GM19193 (cell line): ENCODE measurements around the gene MAN1C1.

Experiments
- POLR2A ChIP-seq: IDR thresholded peaks from 4 replicates; pipeline ENCODE4 v1.6.1; 2011; ENCODE audit not compliant: insufficient read depth, insufficient read length; ENCODE audit errors: extremely low read depth

Gene MAN1C1

GRCh38 chr1:25620701-25621350 lies 4.2 kb downstream of the MAN1C1 start:
- no peak for TF ChIP-seq POLR2A

GRCh38 chr1:25621876-25622275 lies 5.3 kb downstream of the MAN1C1 start:
- no peak for TF ChIP-seq POLR2A

- no peak for TF ChIP-seq POLR2A
Observed at GRCh38 chr1:25622531-25622930, 5.9 kb downstream of the MAN1C1 start.

GRCh38 chr1:25623007-25623406 lies 6.4 kb downstream of the MAN1C1 start:
- TF ChIP-seq POLR2A, result no peak

GRCh38 chr1:25623731-25624130 lies 7.1 kb downstream of the MAN1C1 start:
- no peak for TF ChIP-seq POLR2A

- TF ChIP-seq POLR2A, result no peak
Observed at GRCh38 chr1:25624156-25624555, 7.6 kb downstream of the MAN1C1 start.

- no peak for TF ChIP-seq POLR2A
Observed at GRCh38 chr1:25624604-25625003, 8.0 kb downstream of the MAN1C1 start.

- no peak for TF ChIP-seq POLR2A
Observed at GRCh38 chr1:25626018-25626417, 9.4 kb downstream of the MAN1C1 start.

- no peak for TF ChIP-seq POLR2A
Observed at GRCh38 chr1:25628741-25629421, 12.3 kb downstream of the MAN1C1 start.

GRCh38 chr1:25629836-25630235 lies 13.2 kb downstream of the MAN1C1 start:
- TF ChIP-seq POLR2A, result no peak

GRCh38 chr1:25631750-25632485 lies 15.3 kb downstream of the MAN1C1 start:
- TF ChIP-seq POLR2A, result no peak

GRCh38 chr1:25634066-25634465 lies 17.5 kb downstream of the MAN1C1 start:
- TF ChIP-seq POLR2A, result no peak

- no peak for TF ChIP-seq POLR2A
Observed at GRCh38 chr1:25634896-25635295, 18.3 kb downstream of the MAN1C1 start.

- TF ChIP-seq POLR2A, result no peak
Observed at GRCh38 chr1:25640646-25641328, 24.2 kb downstream of the MAN1C1 start.

GRCh38 chr1:25641329-25641725 lies 24.7 kb downstream of the MAN1C1 start:
- TF ChIP-seq POLR2A, result no peak
